Stimulated activated CD4-positive, alpha-beta T cell treated with anti-CD3 and anti-CD28 coated beads, TNF-alpha, amount 100 ng/mL, for 4 hours (primary cell): ENCODE results near the gene MCC.
A peak's percentile ranks its signal among the peaks of the same experiment; 100 is the strongest.

Source experiments
- DNase-seq, 3 experiments: peaks; one replicate each; pipeline ENCODE4 v3.0.0-alpha.2; 2020; ENCODE audit warnings: low read depth in 3 of 3

The MCC gene

DNA sequence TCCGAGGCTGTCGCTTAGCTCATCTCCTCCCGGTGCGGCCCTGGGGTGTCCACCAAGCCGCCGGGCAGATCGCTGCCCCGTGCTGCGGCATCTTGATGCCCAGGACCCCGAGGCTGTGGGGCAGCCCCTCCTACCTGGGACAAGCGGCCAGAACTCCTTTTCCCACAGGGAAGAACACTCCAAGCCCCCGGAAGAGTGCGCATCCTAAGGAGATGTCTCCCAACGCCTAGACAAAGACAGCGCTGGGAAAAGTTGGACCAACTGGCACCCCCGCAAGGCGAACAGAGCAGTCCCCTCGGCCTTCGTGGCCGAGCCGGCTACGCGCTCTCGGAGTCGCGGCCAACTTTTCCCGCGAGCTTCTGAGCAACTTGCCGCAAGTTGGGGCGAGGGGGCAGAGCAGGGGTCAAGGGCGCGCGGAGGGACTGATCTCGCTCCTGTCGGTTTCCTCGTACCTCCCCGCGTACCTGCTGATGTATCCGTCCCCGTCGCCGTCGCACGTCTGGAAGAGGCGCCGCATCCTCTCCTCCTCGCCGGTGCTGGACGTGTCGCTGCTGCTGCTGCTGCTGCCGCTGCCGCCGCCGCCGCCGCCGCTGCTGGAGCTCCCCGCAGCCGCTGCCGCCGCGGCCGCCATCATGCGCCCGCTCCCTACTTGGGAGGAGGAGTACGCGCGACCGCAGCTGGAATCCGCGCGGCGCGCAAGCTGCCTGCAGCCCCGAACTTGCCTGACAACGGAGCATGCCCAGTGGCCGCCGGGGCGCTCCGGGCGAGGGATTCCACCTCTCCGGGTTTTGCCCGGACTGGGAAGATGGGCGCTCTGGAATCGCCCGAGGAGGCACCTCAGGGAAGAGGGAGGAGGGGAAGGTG, at the start of gene MCC:
Gene MCC, minus strand, starts transcription at position 673 of the 864 bp plus-strand sequence.
- no peak for DNase-seq

DNA sequence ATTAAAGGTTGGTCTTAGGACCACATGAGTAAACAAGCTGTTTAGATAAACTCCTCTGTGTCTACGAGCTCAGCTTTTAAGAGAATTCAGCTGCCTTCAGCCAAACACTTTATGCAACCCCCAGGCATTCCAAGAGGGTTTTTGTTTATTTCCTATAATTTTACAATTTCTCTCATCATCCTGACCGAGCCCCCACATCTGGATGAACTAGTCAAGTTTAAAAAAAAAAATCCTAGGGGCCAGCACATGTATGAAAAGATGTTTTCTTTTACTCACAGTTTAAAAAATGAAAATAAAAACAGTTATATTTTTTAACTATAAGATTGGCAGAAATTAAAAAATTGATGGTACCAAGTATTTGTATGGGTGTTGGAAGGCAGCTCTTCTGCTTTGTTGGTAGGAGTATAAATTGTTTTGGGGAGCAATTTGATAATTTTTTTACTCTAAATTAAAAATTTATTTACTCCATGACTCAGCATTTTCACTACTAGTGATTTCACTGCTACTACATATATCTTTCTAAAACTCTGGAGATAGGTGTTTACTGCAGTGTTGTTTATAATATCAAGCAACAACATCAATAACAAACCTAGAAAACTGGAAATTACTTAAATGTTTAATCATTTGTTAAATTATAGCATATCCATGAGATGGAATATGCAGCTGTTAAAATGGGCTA, 43.4 kb upstream of the MCC start:
- no peak for DNase-seq

DNA sequence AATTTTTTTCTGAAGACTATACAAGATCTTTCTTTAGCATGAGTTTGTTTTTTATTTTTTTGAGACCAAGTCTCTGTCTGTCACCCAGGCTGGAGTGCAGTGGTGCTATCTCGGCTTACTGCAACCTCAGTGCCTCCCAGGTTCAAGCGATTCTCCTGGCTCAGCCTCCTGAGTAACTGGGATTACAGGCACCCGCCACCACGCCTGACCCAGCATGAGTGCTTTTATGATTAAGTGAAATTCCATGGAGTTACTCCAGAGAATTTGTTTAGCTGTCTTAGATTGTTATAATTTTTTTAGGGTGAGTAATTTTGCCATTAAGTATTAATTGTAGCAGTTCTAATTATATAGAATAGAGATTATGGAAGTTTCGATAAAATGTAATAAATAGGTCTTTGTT, 39.5 kb upstream of the MCC start:
- DNase-seq, result no peak

DNA sequence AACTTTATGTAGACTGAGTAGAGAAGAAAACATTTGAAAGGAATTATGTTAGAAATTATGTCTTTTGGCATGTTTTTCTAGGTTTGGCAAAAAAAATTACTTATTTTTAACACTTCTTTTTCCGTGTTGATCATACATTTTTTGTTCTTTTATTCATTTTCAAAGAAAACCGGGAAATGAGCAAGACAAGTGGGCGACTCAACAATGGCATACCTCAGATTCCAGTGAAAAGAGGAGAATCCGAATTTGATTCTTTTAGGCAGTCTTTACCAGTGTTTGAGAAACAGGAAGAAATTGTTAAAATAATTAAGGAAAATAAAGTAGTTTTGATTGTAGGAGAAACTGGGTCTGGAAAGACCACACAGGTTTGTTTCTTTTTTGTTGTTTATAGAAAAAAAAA, 38.2 kb upstream of the MCC start:
- no peak for DNase-seq

DNA sequence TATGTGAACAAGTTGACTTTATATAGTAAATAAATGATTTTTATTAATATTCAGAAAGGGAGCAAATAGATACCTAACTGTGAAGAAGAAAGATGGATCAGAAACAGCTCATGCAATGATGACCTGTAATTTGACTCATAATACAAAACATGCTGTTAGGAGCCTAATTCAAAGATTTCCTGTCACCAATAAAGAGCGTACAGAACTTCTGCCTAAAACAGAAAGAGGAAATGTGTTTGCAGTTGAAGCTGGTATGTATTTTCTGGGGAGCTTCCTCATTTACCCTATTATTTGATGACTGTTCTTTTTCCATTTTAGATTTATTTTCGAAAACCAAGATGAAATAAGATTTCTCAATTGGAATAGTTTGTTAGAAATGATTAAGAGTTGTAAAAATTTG, 36.7 kb upstream of the MCC start:
- DNase-seq, result no peak

DNA sequence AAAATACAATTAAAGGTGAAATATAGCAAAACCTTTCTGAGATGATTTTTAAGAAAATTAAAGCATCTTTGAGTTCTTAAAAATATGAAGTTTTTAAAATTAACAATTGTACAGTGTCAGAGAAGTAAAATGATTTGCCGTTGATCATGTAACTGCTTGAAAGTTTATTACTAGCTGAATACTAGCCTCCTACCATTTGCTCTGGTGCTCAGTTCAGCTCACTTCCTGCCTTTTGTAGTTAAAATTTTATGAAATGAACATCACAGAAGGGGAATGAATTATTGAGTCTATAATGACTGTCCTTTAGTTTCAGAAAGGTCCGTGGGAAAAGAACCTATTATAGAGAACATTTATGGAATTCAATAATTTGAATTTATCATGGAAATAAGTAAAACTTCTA, 34.9 kb upstream of the MCC start:
- DNase-seq, result no peak

DNA sequence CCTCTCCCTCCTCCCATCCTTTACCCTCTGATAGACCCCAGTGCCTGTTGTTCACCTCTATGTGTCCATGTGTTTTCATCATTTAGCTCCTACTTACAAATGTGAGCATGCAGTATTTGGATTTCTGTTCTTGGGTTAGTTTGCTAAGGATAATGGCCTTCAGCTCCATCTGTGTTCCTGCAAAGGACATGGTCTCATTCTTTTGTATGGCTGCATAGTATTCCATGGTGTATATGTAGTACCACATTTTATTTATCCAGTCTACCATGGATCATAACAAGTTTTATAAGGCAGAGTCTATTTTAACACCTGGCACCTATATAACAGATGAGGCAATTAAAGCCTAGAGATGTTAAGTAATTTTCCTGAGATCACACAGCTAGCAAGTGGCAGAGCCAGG, 32.6 kb upstream of the MCC start:
- no peak for DNase-seq

DNA sequence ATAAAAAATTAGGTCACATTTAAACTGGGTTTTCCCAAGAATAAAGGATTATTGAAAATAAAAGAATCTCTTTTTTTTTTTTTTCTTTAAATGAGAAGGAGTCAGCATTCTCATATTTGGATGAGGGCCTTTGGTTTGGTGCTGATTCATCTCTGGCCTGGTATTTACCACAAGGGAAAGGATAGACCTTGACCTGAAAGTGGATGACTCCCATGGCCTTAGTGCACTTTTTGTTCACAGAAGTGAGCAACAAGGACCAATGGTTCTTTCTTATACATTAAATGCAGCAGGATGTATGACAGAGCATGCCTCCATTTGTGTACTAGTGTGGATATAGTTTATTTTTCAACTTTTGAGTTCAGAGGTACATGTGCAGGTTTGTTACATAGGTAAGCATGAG, 32.2 kb upstream of the MCC start:
- DNase-seq, result no peak

DNA sequence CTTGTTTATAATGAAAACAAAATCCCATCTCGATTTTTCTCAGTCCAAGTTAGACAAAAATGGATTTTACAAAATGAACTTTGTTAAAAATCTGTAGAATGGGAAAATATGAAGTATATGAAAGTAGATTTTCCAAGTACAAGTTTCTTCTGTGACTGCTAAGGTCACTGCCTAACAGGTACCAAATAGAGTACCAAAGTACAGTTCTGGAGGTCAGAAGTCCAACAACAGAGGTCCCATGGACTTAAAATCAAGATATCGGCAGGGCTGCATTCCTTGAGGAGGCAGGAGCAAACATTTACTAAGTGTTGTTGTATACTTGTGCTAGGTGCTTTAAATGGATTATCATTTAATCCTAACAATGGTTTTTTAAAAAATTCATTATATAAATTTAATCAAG, 31.2 kb upstream of the MCC start:
- no peak for DNase-seq

DNA sequence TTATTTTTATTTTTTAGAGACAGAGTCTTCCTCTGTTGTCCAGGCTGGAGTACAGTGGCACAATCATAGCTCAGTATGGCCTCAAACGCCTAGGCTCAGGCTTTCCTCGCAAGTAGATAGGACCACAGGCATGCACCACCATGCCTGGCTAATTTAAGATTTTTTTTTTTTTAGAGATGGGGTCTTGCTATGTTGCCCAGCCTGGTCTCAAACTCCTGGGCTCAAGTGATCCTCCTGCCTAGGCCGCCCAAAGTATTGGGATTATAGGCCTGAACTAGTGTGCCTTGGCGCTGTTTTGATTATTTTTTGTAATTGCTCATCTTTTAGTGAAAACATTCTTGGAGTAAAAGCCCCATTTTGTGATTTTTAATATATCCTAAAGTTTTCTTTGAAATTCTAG, 30.6 kb upstream of the MCC start:
- no peak for DNase-seq

DNA sequence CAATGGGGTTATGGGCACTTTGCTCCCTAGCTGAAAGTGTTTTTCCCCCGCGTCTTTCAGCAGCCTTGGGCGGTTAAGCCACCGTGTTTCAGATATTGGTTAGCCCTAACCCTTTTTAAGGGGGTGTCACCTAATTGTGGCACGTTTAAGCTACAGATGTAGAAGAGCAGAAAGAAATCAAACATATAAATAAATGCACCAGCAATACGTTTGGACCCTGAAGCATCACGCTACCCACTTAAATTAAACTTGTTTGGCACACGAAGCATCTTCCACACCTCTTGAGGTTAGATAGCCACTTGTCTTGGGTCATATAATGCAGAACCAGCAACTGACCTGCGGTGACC, 26.0 kb upstream of the MCC start:
- DNase-seq, result peak in 1 of 3 experiments; percentile 12

DNA sequence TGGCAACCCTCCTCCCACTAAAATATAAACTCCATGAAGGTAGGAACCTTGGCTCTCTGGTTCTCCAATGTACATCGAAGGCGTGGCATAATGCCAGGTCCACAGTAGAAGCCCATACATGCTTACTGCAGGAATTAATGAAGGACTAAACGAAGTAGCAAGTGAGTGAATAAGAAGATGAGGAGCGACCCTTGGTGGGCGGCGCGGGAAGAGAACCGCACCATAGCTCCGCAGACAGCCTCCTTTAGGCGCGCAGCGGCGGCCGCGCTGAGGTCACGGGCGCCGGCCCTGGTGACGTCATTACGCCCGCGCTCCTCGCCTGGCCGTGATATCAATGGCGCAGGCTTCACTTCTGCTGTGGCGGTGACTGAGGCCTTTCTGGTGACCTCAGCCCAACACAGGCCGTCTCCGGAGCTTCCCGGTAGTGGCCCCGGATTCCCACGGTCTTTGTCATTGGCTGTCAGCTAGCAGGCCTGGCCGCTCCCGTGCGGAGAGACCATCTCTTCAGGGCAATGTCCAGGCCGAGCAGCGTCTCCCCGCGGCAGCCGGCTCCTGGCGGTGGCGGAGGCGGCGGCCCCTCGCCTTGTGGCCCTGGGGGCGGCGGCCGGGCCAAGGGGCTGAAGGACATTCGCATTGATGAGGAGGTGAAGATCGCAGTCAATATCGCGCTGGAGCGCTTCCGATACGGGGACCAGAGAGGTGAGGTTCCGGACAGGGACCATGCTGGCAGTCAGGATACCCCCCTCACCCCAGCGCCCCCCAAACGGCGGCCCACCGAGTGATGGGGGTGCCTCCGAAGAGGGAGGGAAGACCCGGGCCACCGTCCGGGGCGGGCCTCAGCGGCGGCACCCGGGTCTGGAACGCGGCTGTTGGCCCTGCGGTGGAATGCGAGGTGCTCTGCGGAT, 25.4 kb upstream of the MCC start, which contains the start of gene YTHDC2:
Gene YTHDC2, plus strand, starts transcription at position 311 of the 905 bp plus-strand sequence. Its CDS starts 202 bp downstream, at position 513.
- peak; percentile 71 to 76 (median 73) for DNase-seq

DNA sequence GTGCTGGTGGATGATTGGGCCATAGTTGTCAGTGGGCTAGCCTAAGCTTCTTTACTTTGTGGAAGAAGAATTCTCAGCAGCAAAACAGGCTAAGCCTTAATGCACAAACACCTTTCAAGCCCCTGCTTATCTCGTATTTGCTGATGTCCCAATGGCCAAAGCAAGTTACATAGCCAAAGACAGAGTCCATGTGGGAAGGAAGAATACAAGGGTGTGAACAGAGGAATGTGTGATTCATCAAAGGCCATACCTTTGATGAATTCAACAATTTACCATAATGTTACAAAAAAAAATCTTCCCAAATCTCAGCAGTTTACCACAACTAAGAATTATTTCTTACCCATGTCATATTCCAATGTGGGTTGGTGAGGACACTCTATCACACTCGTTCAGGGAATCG, 24.1 kb upstream of the MCC start:
- no peak for DNase-seq

DNA sequence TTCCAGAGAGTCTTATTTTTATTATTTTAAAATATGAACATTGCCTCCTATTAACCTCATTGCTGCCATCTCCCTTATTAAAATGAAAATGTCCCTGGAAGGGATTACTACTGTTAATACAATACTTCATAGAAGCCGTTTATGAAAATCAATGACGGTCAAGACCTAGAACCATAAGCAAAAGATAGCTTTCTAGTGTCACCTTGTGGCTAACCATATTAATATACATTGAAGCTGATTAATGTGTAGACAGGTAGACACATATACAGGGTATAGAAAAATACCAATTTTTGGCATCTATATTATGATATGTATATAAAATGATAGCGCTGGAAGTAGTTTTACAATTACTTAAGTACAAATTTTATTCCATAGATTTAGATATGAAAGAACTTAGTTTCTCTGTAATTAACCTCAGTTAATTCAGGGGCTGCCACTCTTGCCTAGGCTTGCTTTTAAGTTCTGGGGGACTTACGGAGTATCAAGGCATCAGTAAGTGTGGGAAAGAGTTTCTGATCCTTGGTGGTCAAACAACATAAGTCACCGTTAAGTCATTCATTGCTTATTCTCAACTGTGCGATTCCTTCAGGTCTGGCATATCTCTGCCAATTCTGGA, 22.7 kb upstream of the MCC start:
- no peak for DNase-seq

DNA sequence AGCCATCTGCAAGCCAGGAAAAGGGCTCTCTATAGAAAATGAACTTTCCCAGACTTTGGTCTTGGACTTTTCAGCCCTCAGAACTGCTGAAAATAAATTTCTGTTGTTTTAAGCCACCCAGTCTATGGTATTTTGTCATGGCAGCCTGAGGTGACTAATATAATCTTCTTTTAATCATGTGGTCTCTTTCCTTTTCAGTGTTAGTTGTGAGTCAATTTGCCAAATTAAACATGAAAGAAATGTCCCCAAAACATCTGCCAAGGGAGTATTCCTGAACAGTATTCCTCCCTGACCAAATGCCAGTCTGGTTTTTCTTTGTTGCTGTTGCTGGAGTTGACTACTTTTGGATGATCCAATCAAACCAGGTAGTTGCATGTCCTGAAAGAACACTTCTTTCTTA, 20.5 kb upstream of the MCC start:
- DNase-seq, result no peak

DNA sequence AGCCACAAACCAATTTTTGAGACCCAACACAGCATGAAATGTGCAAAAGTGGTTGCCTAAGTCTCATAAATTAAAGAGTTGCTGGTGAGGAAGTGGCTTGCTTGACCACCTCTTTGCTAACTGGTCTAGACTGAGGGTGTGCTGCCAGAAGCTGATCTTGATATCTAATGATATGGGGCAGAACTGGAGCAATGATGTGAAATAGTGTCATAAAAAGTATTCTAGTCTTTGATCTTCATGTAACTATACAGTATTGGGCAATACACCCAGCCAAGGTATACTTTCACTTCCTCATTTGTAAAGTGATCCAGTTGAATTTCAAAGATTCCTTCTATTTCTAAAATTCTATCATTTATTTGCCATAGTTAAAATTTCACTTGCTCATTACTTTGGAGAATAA, 19.3 kb upstream of the MCC start:
- no peak for DNase-seq

DNA sequence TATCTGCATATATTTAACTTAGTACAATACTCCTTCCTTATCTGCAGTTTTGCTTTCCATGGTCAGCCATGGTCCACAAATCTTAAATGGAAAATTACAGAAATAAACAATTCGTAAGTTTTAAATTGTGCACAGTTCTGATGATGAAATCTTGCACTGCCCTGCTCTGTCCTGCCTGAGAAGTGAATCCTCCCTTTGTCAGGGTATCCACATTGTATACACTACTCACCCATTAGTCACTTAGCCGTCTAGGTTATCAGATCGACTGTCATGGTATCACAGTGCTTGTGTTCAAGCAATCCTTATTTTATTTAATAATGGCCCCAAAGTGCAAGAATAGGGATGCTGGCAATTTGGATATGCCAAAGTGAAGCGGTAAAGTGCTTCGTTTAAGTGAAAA, 16.9 kb upstream of the MCC start:
- no peak for DNase-seq

DNA sequence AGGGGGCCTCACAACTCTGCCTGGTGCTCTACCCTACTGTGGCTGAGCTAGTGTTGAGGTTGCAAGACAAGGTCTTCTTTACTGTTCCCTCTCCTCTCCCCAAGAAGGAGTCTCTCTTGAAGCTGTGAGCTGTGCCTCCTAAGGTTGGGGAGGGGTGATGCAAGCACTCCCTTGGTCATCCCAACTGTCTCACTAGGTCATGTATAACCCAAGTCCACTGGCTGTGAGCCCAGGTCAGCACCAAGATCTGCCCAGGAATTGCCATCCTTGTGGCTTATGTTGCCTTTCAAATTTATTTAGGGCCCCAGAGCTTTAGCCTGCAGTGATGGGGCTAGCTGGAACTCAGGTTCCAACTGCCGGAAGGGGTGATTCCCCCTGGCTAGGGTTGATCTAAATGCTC, 14.9 kb upstream of the MCC start:
- no peak for DNase-seq

DNA sequence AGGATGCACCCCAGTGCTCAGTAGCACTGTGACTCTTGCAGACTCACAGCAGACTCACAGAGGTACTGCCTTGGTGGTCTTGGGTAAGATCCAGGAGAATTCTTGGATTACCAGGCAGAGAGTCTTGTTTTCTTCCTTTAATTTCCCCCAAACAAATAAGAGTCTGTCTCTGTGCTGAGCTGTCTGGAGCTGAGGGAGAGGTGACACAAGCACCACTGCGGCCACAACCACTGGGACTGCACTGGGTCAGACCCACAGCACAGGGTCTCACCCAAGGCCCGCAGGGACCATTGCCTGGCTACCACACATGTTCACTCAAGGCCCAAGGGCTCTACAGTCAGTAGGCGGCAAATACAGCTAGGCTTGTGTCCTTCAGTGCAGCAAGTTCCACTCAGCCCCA, 13.8 kb upstream of the MCC start:
- DNase-seq, result no peak

DNA sequence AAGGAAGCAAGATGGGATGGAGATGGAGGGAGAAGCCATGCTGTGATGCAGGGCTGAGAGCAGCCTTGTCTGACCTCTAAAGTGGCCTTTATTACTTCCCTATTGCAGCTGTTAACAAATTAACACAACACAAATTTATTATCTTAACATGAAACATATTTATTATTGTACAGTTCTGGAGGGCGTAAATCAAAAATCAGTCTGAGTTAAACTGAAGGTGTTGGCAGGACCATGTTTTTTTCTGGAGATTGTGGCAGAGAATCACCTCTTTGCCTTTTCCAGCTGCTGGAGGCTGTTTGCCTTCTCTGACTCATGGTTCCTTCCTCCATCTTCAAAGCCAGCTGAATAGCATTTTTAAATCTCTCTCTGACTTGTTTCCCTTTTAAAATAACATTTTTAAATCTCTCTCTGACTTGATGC, 7.2 kb upstream of the MCC start:
- no peak for DNase-seq

DNA sequence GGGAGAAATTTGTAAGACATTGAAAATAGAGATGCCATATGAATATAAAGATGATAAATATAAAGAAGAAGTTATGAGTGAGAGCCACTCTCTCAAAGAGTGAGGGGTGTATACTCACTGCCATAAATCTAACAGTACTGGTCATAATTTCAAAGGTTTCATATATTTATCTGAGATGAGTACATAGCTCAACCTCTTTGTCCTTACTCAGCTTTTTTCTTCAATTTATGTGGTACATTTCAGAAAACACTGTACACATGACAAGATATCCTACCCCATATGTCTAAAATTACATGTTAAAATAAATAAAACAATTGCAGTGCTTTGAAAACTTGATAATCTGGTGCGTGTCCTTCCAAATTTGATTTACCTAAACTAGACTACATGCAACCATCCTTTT, 5.2 kb upstream of the MCC start:
- no peak for DNase-seq

DNA sequence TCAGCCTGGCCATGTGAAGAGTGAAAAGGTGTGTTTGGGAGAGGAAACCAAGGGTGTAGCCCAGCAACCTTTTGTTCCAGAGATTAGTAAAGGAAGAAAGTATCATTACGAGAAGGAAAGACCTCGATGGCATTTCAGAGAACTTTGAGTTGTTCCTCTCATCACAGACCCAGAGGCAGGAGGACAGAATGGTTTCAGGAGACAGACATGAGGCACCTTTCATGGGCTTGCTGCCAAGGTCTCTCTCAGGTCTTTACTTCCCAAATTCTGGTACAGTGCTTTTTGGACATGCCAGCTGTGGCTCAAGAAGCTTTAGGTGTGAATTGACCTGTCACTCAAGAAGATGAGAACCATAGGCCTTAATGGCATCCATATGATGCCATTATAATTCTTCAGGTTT, 2.8 kb upstream of the MCC start:
- no peak for DNase-seq
